SK-N-SH (cell line): ENCODE results near the gene PDS5B. TPM values are rescaled to one million over a fixed set of nuclear protein-coding genes. Genes with fewer than 3 reads are reported as not detected.

Experiments used
- CTCF ChIA-PET: fragments of 300-600, 350-600 bp; formaldehyde crosslinking; extraction: SDS; loops from one replicate; lab custom pipeline; 2021; lab: Yijun Ruan, JAX
- POLR2A ChIA-PET: fragments of 350-600 bp; sonication (Branson Sonifier 250); formaldehyde crosslinking; extraction: SDS; loops from one replicate; lab custom pipeline; 2020; ENCODE audit warnings: antibody characterized with exemption, inconsistent platforms; lab: Yijun Ruan, JAX
- DNase-seq: peaks from one replicate; pipeline ENCODE4 v3.0.0; 2012
- H2AFZ ChIP-seq: fragments of 200-600 bp; sonication (generic); 2 replicates; pipeline ENCODE4 v1.8.1; 2016; ENCODE audit warnings: antibody characterized with exemption, mild to moderate bottlenecking, low read depth
- H3F3A ChIP-seq: fragments of 200-600 bp; sonication (generic); replicated peaks from 2 replicates; pipeline ENCODE3; 2016; ENCODE audit warnings: antibody characterized with exemption, mild to moderate bottlenecking; ENCODE audit not compliant: insufficient read depth
- H3K27ac ChIP-seq, 2 experiments: fragments of 200-500 bp in 1 of 2; fragments of 200-600 bp in 1 of 2; sonication (Bioruptor generic) in 1 of 2; sonication (generic), shearing (Covaris generic) in 1 of 2; 2 replicates each; pipeline versions ENCODE4 v1.5.1 to v1.6.1; 2014 to 2016; ENCODE audit warnings: low read depth in 2 of 2, inconsistent platforms in 1 of 2, low read length in 1 of 2, mild to moderate bottlenecking in 1 of 2, mixed read lengths in 1 of 2
- H3K27me3 ChIP-seq: fragments of 200-600 bp; sonication (generic), shearing (Covaris generic); 2 replicates; pipeline ENCODE4 v1.6.1; 2016; ENCODE audit warnings: mixed run types; ENCODE audit not compliant: insufficient read depth
- H3K36me3 ChIP-seq, 2 experiments: fragments of 200-500 bp in 1 of 2; fragments of 200-600 bp in 1 of 2; sonication (Bioruptor generic) in 1 of 2; sonication (generic) in 1 of 2; replicated peaks in 1 of 2; 2 replicates each; pipeline versions ENCODE3 to v1.5.1; 2014 to 2016; ENCODE audit warnings: low read length in 1 of 2, mild to moderate bottlenecking in 1 of 2; ENCODE audit not compliant: insufficient read depth in 2 of 2, control insufficient read depth in 1 of 2
- H3K4me1 ChIP-seq, 2 experiments: fragments of 200-500 bp in 1 of 2; fragments of 200-600 bp in 1 of 2; sonication (Bioruptor generic) in 1 of 2; sonication (generic), shearing (Covaris generic) in 1 of 2; 2 replicates each; pipeline versions ENCODE4 v1.5.1 to v1.6.1; 2014 to 2016; ENCODE audit warnings: low read depth in 1 of 2, low read length in 1 of 2, mixed run types in 1 of 2; ENCODE audit not compliant: insufficient read depth in 2 of 2, control insufficient read depth in 1 of 2
- H3K4me2 ChIP-seq: fragments of 200-600 bp; sonication (generic), shearing (Covaris generic); 2 replicates; pipeline ENCODE4 v1.6.1; 2017; ENCODE audit warnings: mixed run types
- H3K4me3 ChIP-seq, 2 experiments: fragments of 200-500 bp in 1 of 2; fragments of 200-600 bp in 1 of 2; sonication (Bioruptor generic) in 1 of 2; sonication (generic), shearing (Covaris generic) in 1 of 2; 2 replicates each; pipeline versions ENCODE4 v1.5.1 to v1.8.1; 2014 to 2016; ENCODE audit warnings: low read depth in 2 of 2, inconsistent platforms in 1 of 2, low read length in 1 of 2, mild to moderate bottlenecking in 1 of 2, mixed read lengths in 1 of 2, moderate library complexity in 1 of 2
- H3K79me2 ChIP-seq: fragments of 200-600 bp; sonication (generic); 2 replicates; pipeline ENCODE4 v1.8.1; 2017; ENCODE audit warnings: mild to moderate bottlenecking; ENCODE audit not compliant: insufficient read depth
- H3K9ac ChIP-seq: fragments of 200-600 bp; sonication (generic); 2 replicates; pipeline ENCODE4 v1.6.1; 2017; ENCODE audit warnings: mixed run types
- H3K9me2 ChIP-seq: fragments of 200-600 bp; sonication (generic); 2 replicates; pipeline ENCODE4 v1.6.1; 2017; ENCODE audit warnings: mixed run types
- H3K9me3 ChIP-seq: fragments of 200-600 bp; sonication (generic); 2 replicates; pipeline ENCODE4 v1.6.1; 2017; ENCODE audit warnings: mixed run types, mild to moderate bottlenecking, moderate library complexity
- H4K20me1 ChIP-seq: fragments of 200-600 bp; sonication (generic); 2 replicates; pipeline ENCODE4 v1.6.1; 2017; ENCODE audit warnings: mild to moderate bottlenecking, mixed run types; ENCODE audit not compliant: insufficient read depth
- CHD2 ChIP-seq: fragments of 150-350 bp; IDR thresholded peaks from 2 replicates; pipeline ENCODE4 v1.6.1; 2018; ENCODE audit warnings: low read length; ENCODE audit not compliant: partially characterized antibody
- CTCF ChIP-seq: fragments of 200-600 bp; sonication (generic); IDR thresholded peaks from 2 replicates; pipeline ENCODE4 v1.6.1; 2017; ENCODE audit warnings: antibody characterized with exemption, mild to moderate bottlenecking, moderate library complexity
- ELF1 ChIP-seq: IDR thresholded peaks from 2 replicates; pipeline ENCODE4 v1.4.0; 2012
- EZH2phosphoT487 ChIP-seq: fragments of 200-600 bp; sonication (generic); IDR thresholded peaks from 2 replicates; pipeline ENCODE4 v1.6.1; 2017; ENCODE audit warnings: low read depth, mixed run types, mild to moderate bottlenecking, antibody characterized with exemption, moderate library complexity, borderline replicate concordance
- FOXM1 ChIP-seq: IDR thresholded peaks from 2 replicates; pipeline ENCODE4 v1.4.0; 2012; ENCODE audit warnings: low read depth, mild to moderate bottlenecking
- GATA2 ChIP-seq: sonication (generic); formaldehyde crosslinking; IDR thresholded peaks from 2 replicates; pipeline ENCODE4 v1.5.0; 2020; ENCODE audit warnings: mild to moderate bottlenecking, missing genetic modification reagents
- IRF3 ChIP-seq: fragments of 150-350 bp; IDR thresholded peaks from 2 replicates; pipeline ENCODE4 v1.6.1; 2016; ENCODE audit warnings: mild to moderate bottlenecking, low read depth, low read length
- JUND ChIP-seq: IDR thresholded peaks from 2 replicates; pipeline ENCODE4 v1.4.0; 2012
- MAX ChIP-seq: IDR thresholded peaks from 2 replicates; pipeline ENCODE4 v1.4.0; 2012; ENCODE audit warnings: low read depth
- MEF2A ChIP-seq: IDR thresholded peaks from 2 replicates; pipeline ENCODE4 v1.4.0; 2012; ENCODE audit warnings: low read depth, borderline replicate concordance
- NFIC ChIP-seq: IDR thresholded peaks from 2 replicates; pipeline ENCODE4 v1.4.0; 2012; ENCODE audit warnings: borderline replicate concordance
- NRF1 ChIP-seq: IDR thresholded peaks from 2 replicates; pipeline ENCODE4 v1.6.1; 2012; ENCODE audit warnings: low read depth, mild to moderate bottlenecking, low read length
- RCOR1 ChIP-seq: fragments of 150-350 bp; IDR thresholded peaks from 2 replicates; pipeline ENCODE4 v1.6.1; 2017; ENCODE audit warnings: antibody characterized with exemption, low read length
- REST ChIP-seq: IDR thresholded peaks from 2 replicates; pipeline ENCODE4 v1.6.1; 2012; ENCODE audit warnings: mild to moderate bottlenecking, low read depth, low read length, moderate library complexity
- RXRA ChIP-seq: IDR thresholded peaks from 2 replicates; pipeline ENCODE4 v1.4.0; 2012; ENCODE audit warnings: low read depth, mild to moderate bottlenecking, borderline replicate concordance
- SIN3A ChIP-seq: IDR thresholded peaks from 2 replicates; pipeline ENCODE4 v1.6.1; 2012; ENCODE audit warnings: low read depth, mild to moderate bottlenecking, low read length, moderate library complexity, borderline replicate concordance
- TEAD4 ChIP-seq: IDR thresholded peaks from 2 replicates; pipeline ENCODE4 v1.4.0; 2012; ENCODE audit warnings: mild to moderate bottlenecking, borderline replicate concordance; ENCODE audit not compliant: insufficient read depth
- YY1 ChIP-seq: IDR thresholded peaks from 2 replicates; pipeline ENCODE4 v1.4.0; 2012; ENCODE audit warnings: low read depth, mild to moderate bottlenecking
- ZBTB33 ChIP-seq: IDR thresholded peaks from 2 replicates; pipeline ENCODE4 v1.4.0; 2012; ENCODE audit warnings: low read depth, borderline replicate concordance
- WGBS: methylation state at CpG from one replicate; pipeline ENCODE4 v1.1.6; 2017; ENCODE audit warnings: low lambda C conversion rate; 5-methylcytosine and 5-hydroxymethylcytosine counted together
- polyA plus RNA-seq, 3 experiments: library from polyadenylated mRNA; depleted of rRNA; stranded (reverse); fragments of >200 nt; gene quantifications; 2 replicates each; pipeline ENCODE4 v1.2.3, GENCODE V29; 2012

The PDS5B gene
- polyA plus RNA-seq, 1 of the 3 experiments (the other 2 are of a cell fraction), result 3.8 TPM

GRCh38 chr13:32811297-32811800 lies 225.1 kb downstream of the PDS5B start (continued):
- no peak for TF ChIP-seq CTCF

- H3K79me2 ChIP-seq, result no peaks in the 10 kb centered on the region
- CTCF ChIA-PET, result interaction anchor here (1.0 kb wide), 1 partner anchor 722 kb away, joined by 3 read pairs; no protein-coding TSS in a partner anchor
- TF ChIP-seq CTCF (no peak), IRF3 (no peak), GATA2 (CRISPR knock-in tag) (no peak), JUND (no peak), NRF1 (no peak), REST (no peak), EZH2phosphoT487 (no peak), FOXM1 (no peak), NFIC (no peak), ELF1 (no peak), TEAD4 (no peak), SIN3A (no peak), YY1 (no peak), RXRA (no peak), ZBTB33 (no peak), RCOR1 (no peak), MAX (no peak), MEF2A (no peak), CHD2 (no peak)
- TF ChIP-seq, all 33 proteins: peak for 0
- no peak for DNase-seq
- 94% methylated on average over 14 of the region's 14 CpGs for WGBS
- H3K27ac ChIP-seq, result no peak overlapping the region
- peaks cover 12% of the 10 kb centered on the region for H3F3A ChIP-seq
- H3K27me3 ChIP-seq, result no peaks in the 10 kb centered on the region
- no peak overlapping the region for H3K9ac ChIP-seq
- H4K20me1 ChIP-seq, result no peaks in the 10 kb centered on the region
- H3K9me3 ChIP-seq, result peaks cover 5% of the 10 kb centered on the region; the same call in 1 of the 2 replicates
- POLR2A ChIA-PET, result no interaction called here
- H3K9me2 ChIP-seq, result no peaks in the 10 kb centered on the region
- H3K4me3 ChIP-seq, result no peak overlapping the region
- no peak overlapping the region for H2AFZ ChIP-seq
- peaks cover 2 to 4% of the 10 kb centered on the region in 2 experiments; a peak in 2 of 4 replicates for H3K4me1 ChIP-seq
- no peak overlapping the region for H3K4me2 ChIP-seq
- H3K36me3 ChIP-seq, result no peaks in the 10 kb centered on the region
Observed at GRCh38 chr13:32821149-32821688, 235.0 kb downstream of the PDS5B start.
